Astrocyte (in vitro differentiated cells and primary cell): ENCODE measurements around the gene GSN. TPM values are rescaled to one million over a fixed set of nuclear protein-coding genes. Genes with fewer than 3 reads are reported as not detected.
A peak's percentile ranks its signal among the peaks of the same experiment; 100 is the strongest.

ENCODE experiments used
- DNase-seq: peaks from one replicate; pipeline ENCODE4 v3.0.0-alpha.2; 2010; ENCODE audit warnings: low read depth
- FAIRE-seq: peaks from 2 replicates; lab custom pipeline; 2011; peaks lifted over from hg19 to GRCh38; lab: Jason Lieb, UNC
- H2AFZ ChIP-seq: 2 replicates; pipeline ENCODE4 v1.6.0; 2012; ENCODE audit warnings: low read depth, low read length, inconsistent platforms
- H3K27ac ChIP-seq: 2 replicates; pipeline ENCODE4 v1.5.1; 2011; ENCODE audit warnings: low read depth, low read length, inconsistent platforms
- H3K27me3 ChIP-seq: 2 replicates; pipeline ENCODE4 v1.6.0; 2011; ENCODE audit warnings: low read length, inconsistent platforms; ENCODE audit not compliant: insufficient read depth
- H3K36me3 ChIP-seq: 2 replicates; pipeline ENCODE4 v1.5.1; 2011; ENCODE audit warnings: low read length, inconsistent platforms; ENCODE audit not compliant: insufficient read depth
- H3K4me1 ChIP-seq: 2 replicates; pipeline ENCODE4 v1.5.1; 2011; ENCODE audit warnings: low read length, inconsistent platforms; ENCODE audit not compliant: insufficient read depth
- H3K4me2 ChIP-seq: 2 replicates; pipeline ENCODE4 v1.6.0; 2012; ENCODE audit warnings: low read length, inconsistent platforms
- H3K4me3 ChIP-seq: 2 replicates; pipeline ENCODE4 v1.5.1; 2011; ENCODE audit warnings: low read depth, mild to moderate bottlenecking, low read length, inconsistent platforms; ENCODE audit not compliant: insufficient read depth
- H3K79me2 ChIP-seq: 2 replicates; pipeline ENCODE4 v1.6.0; 2012; ENCODE audit warnings: mild to moderate bottlenecking, low read length, inconsistent platforms; ENCODE audit not compliant: insufficient read depth
- H3K9ac ChIP-seq: 2 replicates; pipeline ENCODE4 v1.6.0; 2012; ENCODE audit warnings: mild to moderate bottlenecking, low read length, inconsistent platforms
- H3K9me3 ChIP-seq: 2 replicates; pipeline ENCODE4 v1.5.1; 2012; ENCODE audit warnings: low read depth, mild to moderate bottlenecking, low read length, inconsistent platforms; ENCODE audit not compliant: insufficient read depth
- H4K20me1 ChIP-seq: 2 replicates; pipeline ENCODE4 v1.6.0; 2012; ENCODE audit warnings: low read length, inconsistent platforms; ENCODE audit not compliant: insufficient read depth
- H3K27ac Mint-ChIP-seq: one replicate; pipeline ENCODE4 v1.8.0; 2021; ENCODE audit warnings: mild to moderate bottlenecking, mixed read lengths; ENCODE audit not compliant: unreplicated experiment
- H3K27me3 Mint-ChIP-seq: one replicate; pipeline ENCODE4 v1.8.0; 2021; ENCODE audit warnings: low read depth, mixed read lengths; ENCODE audit not compliant: unreplicated experiment
- H3K36me3 Mint-ChIP-seq: one replicate; pipeline ENCODE4 v1.8.0; 2021; ENCODE audit warnings: low read depth, mixed read lengths; ENCODE audit not compliant: unreplicated experiment
- H3K4me1 Mint-ChIP-seq: one replicate; pipeline ENCODE4 v1.8.0; 2021; ENCODE audit warnings: low read depth, mixed read lengths; ENCODE audit not compliant: unreplicated experiment
- H3K4me3 Mint-ChIP-seq: one replicate; pipeline ENCODE4 v1.8.0; 2021; ENCODE audit warnings: mild to moderate bottlenecking, moderate library complexity, mixed read lengths; ENCODE audit not compliant: unreplicated experiment
- H3K9me3 Mint-ChIP-seq: one replicate; pipeline ENCODE4 v1.8.0; 2021; ENCODE audit warnings: mild to moderate bottlenecking, mixed read lengths; ENCODE audit not compliant: unreplicated experiment
- CTCF ChIP-seq: IDR thresholded peaks from 2 replicates; pipeline ENCODE4 v1.5.1; 2011; ENCODE audit warnings: low read depth, mild to moderate bottlenecking, inconsistent platforms, low read length, moderate library complexity; ENCODE audit not compliant: insufficient read depth
- EZH2 ChIP-seq: IDR thresholded peaks from 2 replicates; pipeline ENCODE4 v1.6.1; 2012; ENCODE audit warnings: mild to moderate bottlenecking, low read length, inconsistent platforms; ENCODE audit not compliant: insufficient read depth
- total RNA-seq: library from RNA; stranded (reverse); gene quantifications from 2 replicates; pipeline ENCODE4 v1.2.1, GENCODE V29; 2021

The GSN gene
- total RNA-seq, 1 donor from 2014 or later = 260 TPM

- H4K20me1 ChIP-seq = no peaks in the 10 kb centered on the region
- no peaks in the 10 kb centered on the region for H3K27me3 ChIP-seq
- TF ChIP-seq EZH2 (no peak), CTCF (no peak)
- no peak overlapping the region for H3K4me2 ChIP-seq
- H3K36me3 ChIP-seq = peaks cover 39% of the 10 kb centered on the region
- Mint-ChIP-seq H3K4me3 (no peak overlapping the region), H3K27ac (no peak overlapping the region), H3K36me3 (peaks cover 27% of the 10 kb centered on the region), H3K9me3 (no peaks in the 10 kb centered on the region), H3K27me3 (no peaks in the 10 kb centered on the region), H3K4me1 (peaks cover 11% of the 10 kb centered on the region)
- no peaks in the 10 kb centered on the region for H3K9me3 ChIP-seq
- peaks cover 16% of the 10 kb centered on the region for H3K4me1 ChIP-seq
- DNase-seq (no peak), FAIRE-seq (no peak)
- no peak overlapping the region for H3K9ac ChIP-seq
- H2AFZ ChIP-seq = no peak overlapping the region
- H3K79me2 ChIP-seq = no peaks in the 10 kb centered on the region
- no peak overlapping the region for H3K27ac ChIP-seq
- no peak overlapping the region for H3K4me3 ChIP-seq
Measured at GRCh38 chr9:121318631-121319382, 50.8 kb downstream of the GSN start.

GRCh38 chr9:121319383-121319780, 51.4 kb downstream of the GSN start:
- FAIRE-seq = no peak
- no peaks in the 10 kb centered on the region for H3K79me2 ChIP-seq
- H3K36me3 Mint-ChIP-seq = peaks cover 24% of the 10 kb centered on the region
- H3K4me3 ChIP-seq = no peak overlapping the region
- no peaks in the 10 kb centered on the region for H3K27me3 Mint-ChIP-seq
- peak overlapping the region; percentile 53 for H3K27ac Mint-ChIP-seq
- H2AFZ ChIP-seq = no peak overlapping the region
- no peaks in the 10 kb centered on the region for H3K9me3 ChIP-seq
- H3K4me3 Mint-ChIP-seq = no peak overlapping the region
- no peaks in the 10 kb centered on the region for H3K27me3 ChIP-seq
- H4K20me1 ChIP-seq = no peaks in the 10 kb centered on the region
- H3K4me1 Mint-ChIP-seq = peaks cover 11% of the 10 kb centered on the region
- no peak overlapping the region for H3K27ac ChIP-seq
- H3K4me1 ChIP-seq = peaks cover 16% of the 10 kb centered on the region
- DNase-seq = no peak
- no peak overlapping the region for H3K4me2 ChIP-seq
- peaks cover 34% of the 10 kb centered on the region for H3K36me3 ChIP-seq
- H3K9ac ChIP-seq = no peak overlapping the region
- TF ChIP-seq CTCF (no peak), EZH2 (no peak)
- H3K9me3 Mint-ChIP-seq = no peaks in the 10 kb centered on the region

GRCh38 chr9:121321016-121321503, 53.1 kb downstream of the GSN start:
- Mint-ChIP-seq H3K9me3 (no peaks in the 10 kb centered on the region), H3K27ac (no peak overlapping the region), H3K4me1 (peaks cover 11% of the 10 kb centered on the region), H3K36me3 (peaks cover 30% of the 10 kb centered on the region), H3K27me3 (no peaks in the 10 kb centered on the region), H3K4me3 (no peak overlapping the region)
- DNase-seq (peak; percentile 73), FAIRE-seq (no peak)
- TF ChIP-seq EZH2 (no peak), CTCF (no peak)
- Histone ChIP-seq H3K27ac (peak overlapping the region; percentile 28), H3K4me3 (no peak overlapping the region), H2AFZ (no peak overlapping the region), H3K27me3 (no peaks in the 10 kb centered on the region), H3K36me3 (peaks cover 42% of the 10 kb centered on the region), H3K79me2 (no peaks in the 10 kb centered on the region), H3K4me1 (peaks cover 22% of the 10 kb centered on the region), H4K20me1 (no peaks in the 10 kb centered on the region), H3K9me3 (no peaks in the 10 kb centered on the region), H3K4me2 (no peak overlapping the region), H3K9ac (no peak overlapping the region)
